Panc1 (cell line): ENCODE measurements around the gene RIT2.

Source experiments
- POLR2AphosphoS5 ChIP-seq: IDR thresholded peaks from 2 replicates; pipeline ENCODE4 v1.6.1; 2012; ENCODE audit warnings: mild to moderate bottlenecking, low read depth, low read length, moderate library complexity
- SIN3A ChIP-seq: IDR thresholded peaks from 2 replicates; pipeline ENCODE4 v1.6.1; 2012; ENCODE audit warnings: low read depth, mild to moderate bottlenecking, low read length, moderate library complexity, borderline replicate concordance; ENCODE audit not compliant: insufficient read depth
- TF ChIP-seq, protein P1 (sequence below): fragments of 450-650 bp; IDR thresholded peaks from 2 replicates; pipeline ENCODE4 v1.5.1; 2017; ENCODE audit warnings: mild to moderate bottlenecking

DNA sequence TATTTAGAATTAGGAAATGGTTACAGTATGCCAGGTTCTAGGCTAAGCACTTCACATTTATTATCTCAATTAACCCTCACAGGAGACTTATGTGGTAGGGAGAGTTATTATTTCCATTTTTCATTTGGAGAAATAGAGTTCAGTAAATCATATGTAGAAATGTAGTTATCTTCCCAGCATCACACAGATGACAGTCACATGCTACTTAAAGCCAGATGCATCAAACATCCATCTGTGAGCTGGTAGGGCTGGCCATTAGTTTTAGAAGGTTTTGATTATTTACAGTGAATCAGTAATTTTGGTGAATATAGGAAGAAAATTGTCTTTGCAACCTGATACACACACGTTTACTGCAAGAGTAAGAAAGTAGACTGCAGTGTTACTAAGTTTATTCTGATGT, 97.9 kb downstream of the RIT2 start:
- TF ChIP-seq, protein P1, sequence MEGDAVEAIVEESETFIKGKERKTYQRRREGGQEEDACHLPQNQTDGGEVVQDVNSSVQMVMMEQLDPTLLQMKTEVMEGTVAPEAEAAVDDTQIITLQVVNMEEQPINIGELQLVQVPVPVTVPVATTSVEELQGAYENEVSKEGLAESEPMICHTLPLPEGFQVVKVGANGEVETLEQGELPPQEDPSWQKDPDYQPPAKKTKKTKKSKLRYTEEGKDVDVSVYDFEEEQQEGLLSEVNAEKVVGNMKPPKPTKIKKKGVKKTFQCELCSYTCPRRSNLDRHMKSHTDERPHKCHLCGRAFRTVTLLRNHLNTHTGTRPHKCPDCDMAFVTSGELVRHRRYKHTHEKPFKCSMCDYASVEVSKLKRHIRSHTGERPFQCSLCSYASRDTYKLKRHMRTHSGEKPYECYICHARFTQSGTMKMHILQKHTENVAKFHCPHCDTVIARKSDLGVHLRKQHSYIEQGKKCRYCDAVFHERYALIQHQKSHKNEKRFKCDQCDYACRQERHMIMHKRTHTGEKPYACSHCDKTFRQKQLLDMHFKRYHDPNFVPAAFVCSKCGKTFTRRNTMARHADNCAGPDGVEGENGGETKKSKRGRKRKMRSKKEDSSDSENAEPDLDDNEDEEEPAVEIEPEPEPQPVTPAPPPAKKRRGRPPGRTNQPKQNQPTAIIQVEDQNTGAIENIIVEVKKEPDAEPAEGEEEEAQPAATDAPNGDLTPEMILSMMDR = no peak
- TF ChIP-seq POLR2AphosphoS5 (no peak), SIN3A (no peak)
